Panc1 (cell line): ENCODE results near the gene SUMF2. TPM values are rescaled to one million over a fixed set of nuclear protein-coding genes. Genes with fewer than 3 reads are reported as not detected.
A peak's percentile ranks its signal among the peaks of the same experiment; 100 is the strongest.
"Not testable (repeated sequence)": the region's sequence is repeated elsewhere in the genome, so short reads cannot be mapped to it uniquely, and the experiment has no call there.

Source experiments
- ATAC-seq: fragments of 200-7000 bp; cut with Tn5 transposase; 2 replicates; pipeline ENCODE4 v1.9.1; 2020; ENCODE audit warnings: mild to moderate bottlenecking, moderate library complexity
- BruUV-seq: library from RNA; stranded (reverse); fragments of 400-500 nt; replicated peaks from 2 replicates; lab custom pipeline; 2021; lab: Mats Ljungman, UMichigan
- CTCF ChIA-PET: fragments of 300-600 bp; sonication (Branson Sonifier 250); formaldehyde crosslinking; loops from one replicate; lab custom pipeline; 2022; ENCODE audit warnings: antibody characterized with exemption; lab: Charles Lee
- POLR2A ChIA-PET: fragments of 300-600 bp; sonication (Branson Sonifier 250); formaldehyde crosslinking; loops from one replicate; lab custom pipeline; 2022; ENCODE audit warnings: antibody characterized with exemption; lab: Charles Lee
- DNase-seq: peaks from one replicate; pipeline ENCODE4 v3.0.0-alpha.2; 2010; ENCODE audit warnings: low read depth, low spot score
- H3K27ac ChIP-seq: 2 replicates; pipeline ENCODE4 v1.5.1; 2011; ENCODE audit warnings: mild to moderate bottlenecking, low read length, inconsistent platforms
- H3K27me3 ChIP-seq: fragments of 200-500 bp; sonication (Bioruptor generic); 2 replicates; pipeline ENCODE4 v1.6.0; 2014; ENCODE audit warnings: low read length, inconsistent platforms; ENCODE audit not compliant: control insufficient read depth, insufficient read depth
- H3K36me3 ChIP-seq: fragments of 200-500 bp; sonication (Bioruptor generic); 2 replicates; pipeline ENCODE4 v1.5.1; 2014; ENCODE audit warnings: inconsistent platforms, mild to moderate bottlenecking, low read length, moderate library complexity; ENCODE audit not compliant: control insufficient read depth, insufficient read depth
- H3K4me1 ChIP-seq: 2 replicates; pipeline ENCODE4 v1.5.1; 2011; ENCODE audit warnings: inconsistent platforms, mild to moderate bottlenecking, low read length, moderate library complexity; ENCODE audit not compliant: control insufficient read depth, insufficient read depth
- H3K4me3 ChIP-seq, 2 experiments: 2 replicates each; pipeline ENCODE4 v1.5.1; 2011 to 2012; ENCODE audit warnings: low read depth in 2 of 2, low read length in 2 of 2, mild to moderate bottlenecking in 2 of 2, inconsistent platforms in 1 of 2, moderate library complexity in 1 of 2
- H3K9me3 ChIP-seq: fragments of 200-500 bp; sonication (Bioruptor generic); 2 replicates; pipeline ENCODE4 v1.5.1; 2014; ENCODE audit warnings: low read depth, mild to moderate bottlenecking, inconsistent platforms, low read length, moderate library complexity; ENCODE audit not compliant: control insufficient read depth, insufficient read depth
- POLR2AphosphoS5 ChIP-seq: IDR thresholded peaks from 2 replicates; pipeline ENCODE4 v1.6.1; 2012; ENCODE audit warnings: mild to moderate bottlenecking, low read depth, low read length, moderate library complexity
- SIN3A ChIP-seq: IDR thresholded peaks from 2 replicates; pipeline ENCODE4 v1.6.1; 2012; ENCODE audit warnings: low read depth, mild to moderate bottlenecking, low read length, moderate library complexity, borderline replicate concordance; ENCODE audit not compliant: insufficient read depth
- TCF7L2 ChIP-seq: IDR thresholded peaks from 2 replicates; pipeline ENCODE4 v1.6.1; 2011; ENCODE audit warnings: mild to moderate bottlenecking, low read depth, low read length, inconsistent platforms
- in situ Hi-C: cut with HindIII; loops from 2 replicates; pipeline ENCODE4 v1.10.0; 2016; ENCODE audit warnings: low sequenced_read_pairs, low pct_unique_long_range_greater_than_20kb
- intact Hi-C: fragments of 100-400 bp; cut with micrococcal nuclease; formaldehyde crosslinking; loops from one replicate; pipeline ENCODE4 v1.10.0; 2022; ENCODE audit not compliant: unreplicated experiment
- total RNA-seq: library from RNA; stranded (reverse); gene quantifications from one replicate; pipeline ENCODE4 v1.2.1, GENCODE V29; 2021; ENCODE audit not compliant: unreplicated experiment
- TF ChIP-seq, protein P1 (sequence below), 2 experiments: IDR thresholded peaks; 2 replicates each; pipeline ENCODE4 v1.6.1; 2011 to 2012; ENCODE audit warnings: low read depth in 2 of 2, control low read depth in 1 of 2, low read length in 1 of 2, mild to moderate bottlenecking in 1 of 2, moderate library complexity in 1 of 2; ENCODE audit not compliant: insufficient read depth in 1 of 2
- TF ChIP-seq, protein P2 (sequence below): fragments of 450-650 bp; IDR thresholded peaks from 2 replicates; pipeline ENCODE4 v1.5.1; 2017; ENCODE audit warnings: mild to moderate bottlenecking

The SUMF2 gene
- total RNA-seq, 1 experiment from 2014 or later, result 156 TPM

DNA sequence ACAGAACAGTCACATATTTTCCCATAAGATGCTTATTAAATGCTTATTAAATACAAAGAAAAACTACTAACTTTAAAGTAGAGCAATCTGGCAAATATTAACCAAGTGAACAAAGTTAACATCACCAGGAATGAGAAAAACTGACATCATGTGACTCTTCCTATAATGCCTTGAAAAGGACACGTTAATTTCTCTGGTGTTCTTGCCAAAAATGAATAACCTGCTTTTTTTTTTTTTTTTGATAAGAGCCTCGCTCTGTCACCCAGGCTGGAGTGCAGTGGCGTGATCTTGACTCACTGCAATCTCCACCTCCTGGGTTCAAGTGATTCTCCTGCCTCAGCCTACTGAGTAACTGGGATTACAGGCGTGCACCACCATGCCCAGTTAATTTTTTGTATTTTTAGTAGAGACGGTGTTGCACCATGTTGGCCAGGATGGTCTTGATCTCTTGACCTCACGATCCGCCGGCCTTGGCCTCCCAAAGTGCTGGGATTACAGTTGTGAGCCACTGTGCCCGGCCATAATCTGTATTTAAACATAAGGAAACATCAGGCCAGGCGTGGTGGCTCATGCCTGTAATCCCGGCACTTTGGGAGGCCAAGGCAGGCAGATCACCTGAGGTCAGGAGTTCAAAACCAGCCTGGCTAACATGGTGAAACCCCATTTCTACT lies 16.5 kb upstream of the SUMF2 start:
- POLR2A ChIA-PET, H3K9me3 ChIP-seq, ATAC-seq, BruUV-seq, CTCF ChIA-PET, in situ Hi-C loops, H3K4me3 ChIP-seq, H3K27me3 ChIP-seq, H3K36me3 ChIP-seq, DNase-seq, intact Hi-C loops: not testable (repeated sequence)
- Histone ChIP-seq H3K4me1 (peaks cover 17% of the 10 kb centered on the region; the same call in 1 of the 2 replicates), H3K27ac (0 out of 2 replicates have a peak overlapping the region, but pooled peaks have one; percentile 40)

DNA sequence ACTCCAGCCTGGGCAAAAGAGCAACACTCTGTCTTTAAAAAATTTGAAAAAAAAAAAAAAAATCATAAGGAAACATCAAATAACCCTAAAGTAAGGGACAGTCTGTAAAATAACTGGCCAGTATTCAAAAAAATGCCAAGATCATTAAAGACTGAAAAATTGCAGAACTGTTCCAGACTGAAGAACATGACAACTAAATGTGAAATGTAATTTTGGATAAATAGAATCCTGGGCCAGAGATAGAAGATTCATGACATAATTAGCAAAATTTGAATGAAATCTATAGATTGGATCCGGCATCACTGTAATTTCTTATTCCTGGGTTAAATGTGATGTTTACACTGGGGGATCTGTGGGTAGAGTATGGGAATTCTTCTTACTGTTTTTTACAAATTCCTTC lies 15.8 kb upstream of the SUMF2 start:
- no peak overlapping the region for H3K4me3 ChIP-seq
- peaks cover 23% of the 10 kb centered on the region for H3K4me1 ChIP-seq
- no peaks in the 10 kb centered on the region for H3K9me3 ChIP-seq
- ChIA-PET CTCF (no interaction called here), POLR2A (no interaction called here)
- TF ChIP-seq TCF7L2 (no peak), SIN3A (no peak), POLR2AphosphoS5 (no peak)
- TF ChIP-seq, protein P1, sequence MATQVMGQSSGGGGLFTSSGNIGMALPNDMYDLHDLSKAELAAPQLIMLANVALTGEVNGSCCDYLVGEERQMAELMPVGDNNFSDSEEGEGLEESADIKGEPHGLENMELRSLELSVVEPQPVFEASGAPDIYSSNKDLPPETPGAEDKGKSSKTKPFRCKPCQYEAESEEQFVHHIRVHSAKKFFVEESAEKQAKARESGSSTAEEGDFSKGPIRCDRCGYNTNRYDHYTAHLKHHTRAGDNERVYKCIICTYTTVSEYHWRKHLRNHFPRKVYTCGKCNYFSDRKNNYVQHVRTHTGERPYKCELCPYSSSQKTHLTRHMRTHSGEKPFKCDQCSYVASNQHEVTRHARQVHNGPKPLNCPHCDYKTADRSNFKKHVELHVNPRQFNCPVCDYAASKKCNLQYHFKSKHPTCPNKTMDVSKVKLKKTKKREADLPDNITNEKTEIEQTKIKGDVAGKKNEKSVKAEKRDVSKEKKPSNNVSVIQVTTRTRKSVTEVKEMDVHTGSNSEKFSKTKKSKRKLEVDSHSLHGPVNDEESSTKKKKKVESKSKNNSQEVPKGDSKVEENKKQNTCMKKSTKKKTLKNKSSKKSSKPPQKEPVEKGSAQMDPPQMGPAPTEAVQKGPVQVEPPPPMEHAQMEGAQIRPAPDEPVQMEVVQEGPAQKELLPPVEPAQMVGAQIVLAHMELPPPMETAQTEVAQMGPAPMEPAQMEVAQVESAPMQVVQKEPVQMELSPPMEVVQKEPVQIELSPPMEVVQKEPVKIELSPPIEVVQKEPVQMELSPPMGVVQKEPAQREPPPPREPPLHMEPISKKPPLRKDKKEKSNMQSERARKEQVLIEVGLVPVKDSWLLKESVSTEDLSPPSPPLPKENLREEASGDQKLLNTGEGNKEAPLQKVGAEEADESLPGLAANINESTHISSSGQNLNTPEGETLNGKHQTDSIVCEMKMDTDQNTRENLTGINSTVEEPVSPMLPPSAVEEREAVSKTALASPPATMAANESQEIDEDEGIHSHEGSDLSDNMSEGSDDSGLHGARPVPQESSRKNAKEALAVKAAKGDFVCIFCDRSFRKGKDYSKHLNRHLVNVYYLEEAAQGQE (IDR thresholded peaks at IDR 0.05; ENCODE audit: insufficient read depth in 1 of 2, low read depth in 2 of 2, low read length in 1 of 2), result no peak
- TF ChIP-seq, protein P2, sequence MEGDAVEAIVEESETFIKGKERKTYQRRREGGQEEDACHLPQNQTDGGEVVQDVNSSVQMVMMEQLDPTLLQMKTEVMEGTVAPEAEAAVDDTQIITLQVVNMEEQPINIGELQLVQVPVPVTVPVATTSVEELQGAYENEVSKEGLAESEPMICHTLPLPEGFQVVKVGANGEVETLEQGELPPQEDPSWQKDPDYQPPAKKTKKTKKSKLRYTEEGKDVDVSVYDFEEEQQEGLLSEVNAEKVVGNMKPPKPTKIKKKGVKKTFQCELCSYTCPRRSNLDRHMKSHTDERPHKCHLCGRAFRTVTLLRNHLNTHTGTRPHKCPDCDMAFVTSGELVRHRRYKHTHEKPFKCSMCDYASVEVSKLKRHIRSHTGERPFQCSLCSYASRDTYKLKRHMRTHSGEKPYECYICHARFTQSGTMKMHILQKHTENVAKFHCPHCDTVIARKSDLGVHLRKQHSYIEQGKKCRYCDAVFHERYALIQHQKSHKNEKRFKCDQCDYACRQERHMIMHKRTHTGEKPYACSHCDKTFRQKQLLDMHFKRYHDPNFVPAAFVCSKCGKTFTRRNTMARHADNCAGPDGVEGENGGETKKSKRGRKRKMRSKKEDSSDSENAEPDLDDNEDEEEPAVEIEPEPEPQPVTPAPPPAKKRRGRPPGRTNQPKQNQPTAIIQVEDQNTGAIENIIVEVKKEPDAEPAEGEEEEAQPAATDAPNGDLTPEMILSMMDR, result no peak
- no peaks in the 10 kb centered on the region for H3K27me3 ChIP-seq
- ATAC-seq, result no peak
- BruUV-seq, result no TSS peak
- DNase-seq, result no peak
- in situ Hi-C loops (no loop called here), intact Hi-C loops (no loop called here)
- peaks cover 10% of the 10 kb centered on the region for H3K36me3 ChIP-seq
- peak overlapping the region; percentile 32; the same call in 1 of the 2 replicates for H3K27ac ChIP-seq

DNA sequence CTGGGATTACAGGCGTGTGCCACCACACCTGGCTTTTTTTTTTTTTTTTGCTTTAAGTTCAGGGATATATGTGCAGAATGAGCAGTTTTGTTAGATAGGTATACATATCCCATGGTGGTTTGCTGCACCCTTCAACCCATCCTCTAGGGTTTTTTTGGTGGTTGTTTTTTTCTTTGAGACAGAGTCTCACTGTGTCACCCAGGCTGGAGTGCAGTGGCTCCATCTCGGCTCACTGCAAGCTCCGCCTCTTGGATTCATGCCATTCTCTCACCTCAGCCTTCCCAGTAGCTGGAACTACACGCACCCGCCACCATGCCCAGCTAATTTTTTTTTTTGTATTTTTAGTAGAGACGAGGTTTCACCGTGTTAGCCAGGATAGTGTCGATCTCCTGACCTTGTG lies 15.3 kb upstream of the SUMF2 start:
- H3K4me3 ChIP-seq, in situ Hi-C loops, H3K9me3 ChIP-seq, ATAC-seq, DNase-seq, H3K27me3 ChIP-seq, CTCF ChIA-PET, intact Hi-C loops, BruUV-seq: not testable (repeated sequence)
- H3K36me3 ChIP-seq, result peaks cover 14% of the 10 kb centered on the region
- POLR2A ChIA-PET, result interaction anchor here (0.7 kb wide), 1 partner anchor 540 kb away, joined by 7 read pairs; no protein-coding TSS in a partner anchor
- H3K27ac ChIP-seq, result 0 out of 2 replicates have a peak overlapping the region, but pooled peaks have one; percentile 32
- H3K4me1 ChIP-seq, result peaks cover 28% of the 10 kb centered on the region
